H1 (cell line): Measurements from ENCODE around the gene NEDD8. TPM values are rescaled to one million over a fixed set of nuclear protein-coding genes. Genes with fewer than 3 reads are reported as not detected.

Experiments used
- polyA plus RNA-seq, 7 experiments: library from polyadenylated mRNA; depleted of rRNA in 3 of 7; stranded (reverse) in 5 of 7; unstranded in 2 of 7; fragments of >200 nt in 5 of 7; fragments of 200-250 nt in 2 of 7; gene quantifications; 1 replicate in 5 of 7; 2 replicates in 1 of 7; 4 replicates in 1 of 7; pipeline versions ENCODE4 v1.2.1 to v1.2.3, GENCODE V29; 2011 to 2013; ENCODE audit warnings: missing spikeins in 2 of 7, mixed read lengths in 2 of 7
- small RNA-seq: library from polyadenylated mRNA; stranded (forward); fragments of <200 nt; extraction: miRNeasy Mini kit (QIAGEN cat#:217004); gene quantifications from one replicate; pipeline ENCODE3, GENCODE V24; 2013; ENCODE audit not compliant: insufficient read depth
- total RNA-seq: library from RNA; stranded (reverse); fragmentation: NEBNext Ultra II Directional; extraction: Animal tissue kit (Norgen Biotek cat#: 25700); gene quantifications from 2 replicates; pipeline ENCODE4 v1.2.1, GENCODE V29; 2021

The NEDD8 gene
- total and polyA plus RNA-seq, 2 of the 8 experiments (the other 6 are each of a cell fraction or from before 2014, with no cell fraction given), result 253 to 317 TPM

Small RNA genes within 50 kb of the gene (small RNA-seq; reads per million reads assigned to genes)
- gene AL136295.4 (not detected), gene CHMP4A (not detected), gene IPO4 (1.9 reads per million, percentile 12 among the genes with 10 or more reads in this experiment), gene MDP1 (not detected)

Other genes starting within 250 kb of the NEDD8 start
Only the 30 nearest of the 34 such genes appear.
- gene CARMIL3, start 180.4 kb downstream of the NEDD8 start, total RNA-seq, result 8.5 and 9.0 TPM in 2 replicates
- 6.0 and 7.8 TPM in 2 replicates for gene CARMIL3, start 180.4 kb downstream of the NEDD8 start, polyA plus RNA-seq (2011; rRNA removed)
- not detected in 2 replicates for gene CPNE6, start 160.8 kb downstream of the NEDD8 start, total RNA-seq
- gene CPNE6, start 160.8 kb downstream of the NEDD8 start, polyA plus RNA-seq (2011; rRNA removed), result 0.02 and 0.05 TPM in 2 replicates
- gene PCK2, start 138.1 kb downstream of the NEDD8 start, total RNA-seq, result 79.3 and 81.9 TPM in 2 replicates
- 115 and 221 TPM in 2 replicates for gene PCK2, start 138.1 kb downstream of the NEDD8 start, polyA plus RNA-seq (2011; rRNA removed)
- gene DCAF11, start 117.6 kb downstream of the NEDD8 start, total RNA-seq, result 63.6 and 67.2 TPM in 2 replicates
- gene DCAF11, start 117.6 kb downstream of the NEDD8 start, polyA plus RNA-seq (2011; rRNA removed), result 60.4 and 74.6 TPM in 2 replicates
- 1.1 TPM in 2 replicates for gene NRL, start 117.4 kb downstream of the NEDD8 start, total RNA-seq
- gene NRL, start 117.4 kb downstream of the NEDD8 start, polyA plus RNA-seq (2011; rRNA removed), result 2.1 and 2.2 TPM in 2 replicates
- 0.33 and 0.76 TPM in 2 replicates for gene FITM1, start 101.7 kb downstream of the NEDD8 start, total RNA-seq
- gene FITM1, start 101.7 kb downstream of the NEDD8 start, polyA plus RNA-seq (2011; rRNA removed), result 0.53 and 0.80 TPM in 2 replicates
- 85.9 and 91.7 TPM in 2 replicates for gene PSME1, start 96.2 kb downstream of the NEDD8 start, total RNA-seq
- 57.4 and 74.9 TPM in 2 replicates for gene PSME1, start 96.2 kb downstream of the NEDD8 start, polyA plus RNA-seq (2011; rRNA removed)
- gene EMC9, start 90.8 kb downstream of the NEDD8 start, total RNA-seq, result 36.9 and 38.4 TPM in 2 replicates
- gene EMC9, start 90.8 kb downstream of the NEDD8 start, polyA plus RNA-seq (2011; rRNA removed), result 47.2 and 60.1 TPM in 2 replicates
- 111 and 118 TPM in 2 replicates for gene PSME2, start 85.8 kb downstream of the NEDD8 start, total RNA-seq
- 71.8 and 76.8 TPM in 2 replicates for gene PSME2, start 85.8 kb downstream of the NEDD8 start, polyA plus RNA-seq (2011; rRNA removed)
- gene RNF31, start 84.9 kb downstream of the NEDD8 start, total RNA-seq, result 57.8 and 72.0 TPM in 2 replicates
- 17.5 and 40.6 TPM in 2 replicates for gene RNF31, start 84.9 kb downstream of the NEDD8 start, polyA plus RNA-seq (2011; rRNA removed)
- gene IRF9, start 71.1 kb downstream of the NEDD8 start, total RNA-seq, result 11.1 and 11.4 TPM in 2 replicates
- 13.2 and 13.3 TPM in 2 replicates for gene IRF9, start 71.1 kb downstream of the NEDD8 start, polyA plus RNA-seq (2011; rRNA removed)
- gene REC8, start 60.3 kb downstream of the NEDD8 start, total RNA-seq, result 25.8 and 28.5 TPM in 2 replicates
- gene REC8, start 60.3 kb downstream of the NEDD8 start, polyA plus RNA-seq (2011; rRNA removed), result 9.8 and 19.1 TPM in 2 replicates
- gene IPO4, start 43.6 kb downstream of the NEDD8 start, total RNA-seq, result 108 and 109 TPM in 2 replicates
- gene IPO4, start 43.6 kb downstream of the NEDD8 start, polyA plus RNA-seq (2011; rRNA removed), result 55.5 and 80.6 TPM in 2 replicates
- 22.2 and 25.3 TPM in 2 replicates for gene TM9SF1, start 36.9 kb downstream of the NEDD8 start, total RNA-seq
- gene TM9SF1, start 36.9 kb downstream of the NEDD8 start, polyA plus RNA-seq (2011; rRNA removed), result 24.6 and 29.2 TPM in 2 replicates
- 0.28 TPM in 1 of 2 replicates, not detected in the other for gene TSSK4, start 26.7 kb downstream of the NEDD8 start, total RNA-seq
- 0.05 TPM in 1 of 2 replicates, not detected in the other for gene TSSK4, start 26.7 kb downstream of the NEDD8 start, polyA plus RNA-seq (2011; rRNA removed)
- 32.9 and 36.4 TPM in 2 replicates for gene CHMP4A, start 18.9 kb downstream of the NEDD8 start, total RNA-seq
- gene CHMP4A, start 18.9 kb downstream of the NEDD8 start, polyA plus RNA-seq (2011; rRNA removed), result 23.4 and 37.6 TPM in 2 replicates
- gene MDP1, start 16.3 kb downstream of the NEDD8 start, total RNA-seq, result 14.3 and 17.7 TPM in 2 replicates
- gene MDP1, start 16.3 kb downstream of the NEDD8 start, polyA plus RNA-seq (2011; rRNA removed), result 25.3 and 32.2 TPM in 2 replicates
- gene GMPR2, start 562 bp upstream of the NEDD8 start, total RNA-seq, result 85.3 and 88.3 TPM in 2 replicates
- 52.9 and 61.6 TPM in 2 replicates for gene GMPR2, start 562 bp upstream of the NEDD8 start, polyA plus RNA-seq (2011; rRNA removed)
- gene TINF2, start 10.3 kb upstream of the NEDD8 start, total RNA-seq, result 31.0 and 36.7 TPM in 2 replicates
- 23.5 and 31.7 TPM in 2 replicates for gene TINF2, start 10.3 kb upstream of the NEDD8 start, polyA plus RNA-seq (2011; rRNA removed)
- gene TGM1, start 30.8 kb upstream of the NEDD8 start, total RNA-seq, result 2.0 and 2.2 TPM in 2 replicates
- 1.8 and 4.1 TPM in 2 replicates for gene TGM1, start 30.8 kb upstream of the NEDD8 start, polyA plus RNA-seq (2011; rRNA removed)
- 16.0 and 16.9 TPM in 2 replicates for gene RABGGTA, start 39.2 kb upstream of the NEDD8 start, total RNA-seq
- 49.8 and 65.1 TPM in 2 replicates for gene RABGGTA, start 39.2 kb upstream of the NEDD8 start, polyA plus RNA-seq (2011; rRNA removed)
- gene DHRS1, start 67.4 kb upstream of the NEDD8 start, total RNA-seq, result 8.8 and 13.4 TPM in 2 replicates
- gene DHRS1, start 67.4 kb upstream of the NEDD8 start, polyA plus RNA-seq (2011; rRNA removed), result 31.7 and 40.2 TPM in 2 replicates
- gene NOP9, start 67.5 kb upstream of the NEDD8 start, total RNA-seq, result 34.8 and 39.3 TPM in 2 replicates
- gene NOP9, start 67.5 kb upstream of the NEDD8 start, polyA plus RNA-seq (2011; rRNA removed), result 17.8 and 22.4 TPM in 2 replicates
- not detected in 2 replicates for gene CIDEB, start 75.6 kb upstream of the NEDD8 start, total RNA-seq
- gene CIDEB, start 75.6 kb upstream of the NEDD8 start, polyA plus RNA-seq (2011; rRNA removed), result 0.09 and 0.11 TPM in 2 replicates
- 6.7 and 7.0 TPM in 2 replicates for gene LTB4R2, start 77.8 kb upstream of the NEDD8 start, total RNA-seq
- gene LTB4R2, start 77.8 kb upstream of the NEDD8 start, polyA plus RNA-seq (2011; rRNA removed), result 5.3 and 9.8 TPM in 2 replicates
- 4.1 and 6.8 TPM in 2 replicates for gene LTB4R, start 79.1 kb upstream of the NEDD8 start, total RNA-seq
- gene LTB4R, start 79.1 kb upstream of the NEDD8 start, polyA plus RNA-seq (2011; rRNA removed), result 6.7 and 9.7 TPM in 2 replicates
- 0.35 and 0.69 TPM in 2 replicates for gene ADCY4, start 102.7 kb upstream of the NEDD8 start, total RNA-seq
- gene ADCY4, start 102.7 kb upstream of the NEDD8 start, polyA plus RNA-seq (2011; rRNA removed), result 0.27 and 0.57 TPM in 2 replicates
- gene RIPK3, start 107.6 kb upstream of the NEDD8 start, total RNA-seq, result 0.39 and 0.55 TPM in 2 replicates
- gene RIPK3, start 107.6 kb upstream of the NEDD8 start, polyA plus RNA-seq (2011; rRNA removed), result 0.20 and 0.24 TPM in 2 replicates
- 47.3 and 51.2 TPM in 2 replicates for gene NFATC4, start 135.8 kb upstream of the NEDD8 start, total RNA-seq
- 50.3 and 78.9 TPM in 2 replicates for gene NFATC4, start 135.8 kb upstream of the NEDD8 start, polyA plus RNA-seq (2011; rRNA removed)
- 18.3 and 19.6 TPM in 2 replicates for gene NYNRIN, start 166.6 kb upstream of the NEDD8 start, total RNA-seq
- gene NYNRIN, start 166.6 kb upstream of the NEDD8 start, polyA plus RNA-seq (2011; rRNA removed), result 15.2 and 18.4 TPM in 2 replicates